Measurements from ENCODE around the gene ULK4. TPM values are rescaled to one million over a fixed set of nuclear protein-coding genes. Genes with fewer than 3 reads are reported as not detected.

ULK4 gene
- total and polyA plus RNA-seq, 2 of the 4 experiments (the other 2 are of a cell fraction): 2.7 to 5.0 TPM

- Histone ChIP-seq H3K9me3 (ENCODE audit: control insufficient read depth, insufficient read depth, low read length) (no peaks in the 10 kb centered on the region), H3K27me3 (ENCODE audit: control insufficient read depth, insufficient read depth, low read length) (no peaks in the 10 kb centered on the region), H2AFZ (replicated peaks; ENCODE audit: low read length, poor library complexity) (no peak overlapping the region), H2BK5ac (ENCODE audit: low read depth, low read length, poor library complexity, severe bottlenecking) (no peak overlapping the region), H4K5ac (ENCODE audit: low read depth, low read length) (no peak overlapping the region), H3K27ac (ENCODE audit: insufficient read depth, low read length) (no peak overlapping the region), H3K4me1 (ENCODE audit: control insufficient read depth, insufficient read depth, low read length) (no peaks in the 10 kb centered on the region), H3K4me2 (ENCODE audit: low read depth, low read length) (no peak overlapping the region), H3K23ac (ENCODE audit: low read depth, low read length) (no peak overlapping the region), H3K4ac (ENCODE audit: low read depth, low read length) (no peak overlapping the region), H3K4me3 (ENCODE audit: insufficient read depth, low read depth, low read length) (no peak overlapping the region), H4K20me1 (ENCODE audit: insufficient read depth, low read length) (no peaks in the 10 kb centered on the region), H3K9me1 (ENCODE audit: insufficient read depth, low read length) (no peaks in the 10 kb centered on the region; the same call in 1 of the 2 replicates), H2BK20ac (ENCODE audit: low read depth, low read length) (no peak overlapping the region), H2BK120ac (ENCODE audit: low read depth, low read length) (no peak overlapping the region), H2AK9ac (replicated peaks; ENCODE audit: low read depth, low read length, poor library complexity) (no peak overlapping the region), H3K36me3 (ENCODE audit: control insufficient read depth, insufficient read depth, low read length) (no peaks in the 10 kb centered on the region), H4K8ac (ENCODE audit: low read depth in 2 of 2, low read length in 2 of 2) (no peak overlapping the region), H4K91ac (ENCODE audit: insufficient read depth, low read depth, low read length) (no peak overlapping the region), H3K56ac (ENCODE audit: extremely low read depth, insufficient read depth, low read length) (no peak overlapping the region), H3K14ac (replicated peaks; ENCODE audit: low read depth, low read length) (no peak overlapping the region), H2BK15ac (ENCODE audit: low read depth, low read length) (no peak overlapping the region), H2AK5ac (ENCODE audit: low read depth, low read length) (no peak overlapping the region), H3K18ac (ENCODE audit: low read depth, low read length) (no peak overlapping the region), H3K79me1 (ENCODE audit: low read depth in 1 of 2, low read length in 2 of 2) (no peaks in the 10 kb centered on the region), H3K9ac (ENCODE audit: low read depth, low read length) (no peak overlapping the region)
- BruUV-seq (replicated peaks): no TSS peak
- TF ChIP-seq MAZ (IDR thresholded peaks at IDR 0.05; ENCODE audit: borderline replicate concordance, low read depth, low read length) (no peak), USF2 (IDR thresholded peaks at IDR 0.05; ENCODE audit: low read depth, low read length) (no peak), ELK1 (IDR thresholded peaks at IDR 0.05; ENCODE audit: borderline replicate concordance, low read depth, low read length) (no peak), MAFK (IDR thresholded peaks at IDR 0.05; ENCODE audit: low read depth, low read length) (no peak), POLR2A (IDR thresholded peaks at IDR 0.05; ENCODE audit: low read depth, low read length) (no peak), FOS (IDR thresholded peaks at IDR 0.05; ENCODE audit: low read depth, low read length) (no peak), MXI1 (IDR thresholded peaks at IDR 0.05; ENCODE audit: borderline replicate concordance, low read depth, low read length) (no peak), NFE2L2 (IDR thresholded peaks at IDR 0.05; ENCODE audit: low read depth, low read length) (no peak), RAD21 (IDR thresholded peaks at IDR 0.05; ENCODE audit: low read length) (no peak), CTCF (conservative IDR thresholded peaks at IDR 0.05; ENCODE audit: low read depth, low read length) (no peak), CHD1 (IDR thresholded peaks at IDR 0.05; ENCODE audit: low read depth, low read length) (no peak), RFX5 (IDR thresholded peaks at IDR 0.05; ENCODE audit: low read depth, low read length) (no peak), CEBPB (IDR thresholded peaks at IDR 0.05; ENCODE audit: low read depth, low read length) (no peak), RCOR1 (IDR thresholded peaks at IDR 0.05; ENCODE audit: insufficient replicate concordance, low read length) (no peak), BHLHE40 (IDR thresholded peaks at IDR 0.05; ENCODE audit: low read depth, low read length) (no peak), SMC3 (IDR thresholded peaks at IDR 0.05; ENCODE audit: low read depth, low read length) (no peak)
- DNase-seq (peak; percentile 12), ATAC-seq (ENCODE audit: low read depth) (no peak)
- WGBS, 2 experiments (ENCODE audit: extremely low coverage in 2 of 2, insufficient read length in 1 of 2): no CpG with 5 or more reads among the region's 2 CpGs
- CTCF ChIA-PET: no interaction called here
- dilution Hi-C loops (cut with HindIII; ENCODE audit: low sequenced_read_pairs, unreplicated experiment) (no loop called here), intact Hi-C loops (cut with micrococcal nuclease) (no loop called here), in situ Hi-C loops (cut with MboI; ENCODE audit: low sequenced_read_pairs) (no loop called here)
- POLR2A ChIA-PET (ENCODE audit: unreplicated experiment): no interaction called here
Observed at GRCh38 chr3:41350441-41350840, 611.5 kb downstream of the ULK4 start.
